ENCODE measurements around the gene CFAP58. TPM values are rescaled to one million over a fixed set of nuclear protein-coding genes. Genes with fewer than 3 reads are reported as not detected.

The CFAP58 gene
- total and polyA plus RNA-seq, 2 donors (not counting 1 experiment from before 2014, with no cell fraction given), result not detected

DNA sequence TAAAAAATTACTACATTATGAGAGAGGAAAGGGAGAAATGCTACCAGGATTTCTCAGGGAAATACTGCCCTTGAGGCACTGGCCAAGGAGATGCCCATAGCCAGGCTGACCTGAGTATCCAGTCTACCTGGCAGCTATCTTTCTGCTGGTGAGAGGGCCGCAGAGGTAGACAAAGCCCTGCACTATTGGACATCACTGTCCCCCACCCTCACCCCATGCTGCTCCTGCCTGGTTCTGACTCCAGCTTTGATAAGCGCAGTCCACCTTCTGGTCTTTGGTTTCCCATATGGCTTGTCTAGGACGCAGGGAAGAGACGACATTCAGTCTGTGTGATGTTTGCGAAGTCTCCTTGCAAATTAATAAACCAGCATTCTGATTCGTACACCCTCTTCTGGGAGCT is 19.1 kb upstream of the CFAP58 start:
- ChIA-PET CTCF (interaction anchor here (1.2 to 7.1 kb wide), 5 partner anchors 12 to 28 kb away, joined by 3 to 111 read pairs (median 6); partner anchors contain the start of gene CFAP58), POLR2A (no interaction called here)
- no peaks in the 10 kb centered on the region for H3K27me3 ChIP-seq (replicated peaks in 1 of 4; ENCODE audit: control extremely low read depth in 1 of 4, control insufficient read depth in 3 of 4, insufficient read depth in 4 of 4, low read length in 3 of 4)
- WGBS (ENCODE audit: insufficient coverage), result 100% methylated on average over 6 of the region's 6 CpGs
- H3K4me2 ChIP-seq (replicated peaks; ENCODE audit: low read depth, low read length, poor library complexity, severe bottlenecking), result peak overlapping the region; percentile 91
- TF ChIP-seq, protein P1, sequence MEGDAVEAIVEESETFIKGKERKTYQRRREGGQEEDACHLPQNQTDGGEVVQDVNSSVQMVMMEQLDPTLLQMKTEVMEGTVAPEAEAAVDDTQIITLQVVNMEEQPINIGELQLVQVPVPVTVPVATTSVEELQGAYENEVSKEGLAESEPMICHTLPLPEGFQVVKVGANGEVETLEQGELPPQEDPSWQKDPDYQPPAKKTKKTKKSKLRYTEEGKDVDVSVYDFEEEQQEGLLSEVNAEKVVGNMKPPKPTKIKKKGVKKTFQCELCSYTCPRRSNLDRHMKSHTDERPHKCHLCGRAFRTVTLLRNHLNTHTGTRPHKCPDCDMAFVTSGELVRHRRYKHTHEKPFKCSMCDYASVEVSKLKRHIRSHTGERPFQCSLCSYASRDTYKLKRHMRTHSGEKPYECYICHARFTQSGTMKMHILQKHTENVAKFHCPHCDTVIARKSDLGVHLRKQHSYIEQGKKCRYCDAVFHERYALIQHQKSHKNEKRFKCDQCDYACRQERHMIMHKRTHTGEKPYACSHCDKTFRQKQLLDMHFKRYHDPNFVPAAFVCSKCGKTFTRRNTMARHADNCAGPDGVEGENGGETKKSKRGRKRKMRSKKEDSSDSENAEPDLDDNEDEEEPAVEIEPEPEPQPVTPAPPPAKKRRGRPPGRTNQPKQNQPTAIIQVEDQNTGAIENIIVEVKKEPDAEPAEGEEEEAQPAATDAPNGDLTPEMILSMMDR (IDR thresholded peaks at IDR 0.05), result no peak
- TF ChIP-seq EZH2 (IDR thresholded peaks at IDR 0.05; ENCODE audit: borderline replicate concordance, insufficient read depth, low read depth, low read length, poor library complexity, severe bottlenecking), result no peak
- H3K9me3 ChIP-seq (ENCODE audit: control extremely low read depth in 1 of 3, control insufficient read depth in 2 of 3, insufficient read depth in 1 of 3, low read length in 2 of 3), result no peaks in the 10 kb centered on the region
- peak overlapping the region; percentile 84 for H3K27ac Mint-ChIP-seq
- H3K4me3 ChIP-seq (ENCODE audit: control extremely low read depth in 1 of 5, extremely low read depth in 1 of 5, insufficient read depth in 1 of 5, low read depth in 2 of 5, low read length in 4 of 5), result no peak overlapping the region
- H3K9ac ChIP-seq (ENCODE audit: low read length), result no peak overlapping the region
- no peaks in the 10 kb centered on the region for H3K9me3 Mint-ChIP-seq (ENCODE audit: insufficient read depth)
- H2AFZ ChIP-seq (ENCODE audit: insufficient read depth, low read depth, low read length, poor library complexity, severe bottlenecking), result no peak overlapping the region
- peaks cover 94% of the 10 kb centered on the region for H3K79me2 ChIP-seq (ENCODE audit: control insufficient read depth, insufficient read depth, low read length)
- peak overlapping the region; percentile 74 for H3K4me3 Mint-ChIP-seq
- no peaks in the 10 kb centered on the region for H3K27me3 Mint-ChIP-seq
- peaks cover 57 to 76% of the 10 kb centered on the region in 2 donors for H3K4me1 ChIP-seq (ENCODE audit: control insufficient read depth in 2 of 2, insufficient read depth in 2 of 2, low read length in 2 of 2)
- DNase-seq (no peak), ATAC-seq (ENCODE audit: low read depth) (no peak)
- peaks cover 79% of the 10 kb centered on the region for H4K20me1 ChIP-seq (ENCODE audit: control insufficient read depth, insufficient read depth, low read length, poor library complexity, severe bottlenecking)
- intact Hi-C loops (cut with micrococcal nuclease), result no loop called here
- no peak overlapping the region for H3K27ac ChIP-seq (ENCODE audit: low read length in 2 of 2)
- H3K4me1 Mint-ChIP-seq, result peaks cover 83% of the 10 kb centered on the region
- H3K36me3 ChIP-seq (replicated peaks in 1 of 2; ENCODE audit: control extremely low read depth in 1 of 2, control insufficient read depth in 1 of 2, extremely low read depth in 1 of 2, insufficient read depth in 2 of 2, low read length in 1 of 2), result peaks cover 0 to 9% of the 10 kb centered on the region in 2 experiments

DNA sequence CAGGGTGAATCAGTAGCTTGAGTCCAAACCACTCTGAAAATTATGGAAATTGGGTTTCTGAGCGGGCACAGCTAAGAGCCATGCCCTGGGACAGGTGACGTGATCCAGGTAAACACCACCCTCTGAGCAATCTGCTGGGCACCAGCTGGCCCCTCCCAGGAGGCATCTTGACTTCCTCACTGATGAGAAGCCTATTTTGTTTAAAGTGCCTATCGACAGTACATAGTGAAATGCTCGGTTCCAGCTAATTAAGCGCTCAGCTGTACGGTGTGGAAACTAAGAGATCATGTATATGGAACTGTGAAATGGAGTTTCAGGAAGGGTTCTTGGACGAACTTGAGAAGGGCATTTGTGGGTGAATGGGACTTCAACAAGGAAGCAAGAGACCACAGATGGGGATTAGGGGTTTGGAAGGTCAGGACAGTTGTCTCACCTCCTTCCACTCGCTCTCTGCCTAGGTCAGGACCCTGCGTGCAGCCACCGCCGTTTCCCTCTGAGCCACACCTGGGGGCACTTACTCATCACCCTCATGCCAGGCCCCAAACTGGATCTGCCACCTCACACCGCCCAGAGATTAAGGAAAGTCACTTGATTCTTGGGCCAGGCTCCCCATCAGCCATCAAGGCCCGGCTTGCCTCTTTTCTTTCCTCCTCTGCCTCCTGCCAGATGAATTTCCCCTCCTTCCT is 18.5 kb upstream of the CFAP58 start:
- Histone ChIP-seq H3K4me3 (ENCODE audit: control extremely low read depth in 1 of 5, extremely low read depth in 1 of 5, insufficient read depth in 1 of 5, low read depth in 2 of 5, low read length in 4 of 5) (peak overlapping the region in 1 of 5 experiments; percentile 26), H3K9me3 (ENCODE audit: control extremely low read depth in 1 of 3, control insufficient read depth in 2 of 3, insufficient read depth in 1 of 3, low read length in 2 of 3) (no peaks in the 10 kb centered on the region), H2AFZ (ENCODE audit: insufficient read depth, low read depth, low read length, poor library complexity, severe bottlenecking) (no peak overlapping the region), H4K20me1 (ENCODE audit: control insufficient read depth, insufficient read depth, low read length, poor library complexity, severe bottlenecking) (peaks cover 73% of the 10 kb centered on the region), H3K9ac (ENCODE audit: low read length) (no peak overlapping the region), H3K27me3 (replicated peaks in 1 of 4; ENCODE audit: control extremely low read depth in 1 of 4, control insufficient read depth in 3 of 4, insufficient read depth in 4 of 4, low read length in 3 of 4) (no peaks in the 10 kb centered on the region), H3K36me3 (replicated peaks in 1 of 2; ENCODE audit: control extremely low read depth in 1 of 2, control insufficient read depth in 1 of 2, extremely low read depth in 1 of 2, insufficient read depth in 2 of 2, low read length in 1 of 2) (peaks cover 0 to 9% of the 10 kb centered on the region in 2 experiments), H3K79me2 (ENCODE audit: control insufficient read depth, insufficient read depth, low read length) (peaks cover 88% of the 10 kb centered on the region), H3K4me2 (replicated peaks; ENCODE audit: low read depth, low read length, poor library complexity, severe bottlenecking) (peak overlapping the region; percentile 91), H3K27ac (ENCODE audit: low read length in 2 of 2) (peak overlapping the region; percentile 0 to 15), H3K4me1 (ENCODE audit: control insufficient read depth in 2 of 2, insufficient read depth in 2 of 2, low read length in 2 of 2) (peaks cover 54 to 76% of the 10 kb centered on the region in 2 donors)
- H3K4me1 Mint-ChIP-seq, result peaks cover 82% of the 10 kb centered on the region
- peak overlapping the region; percentile 84 for H3K27ac Mint-ChIP-seq
- ChIA-PET POLR2A (interaction anchor here (0.7 kb wide), 1 partner anchor 60 kb away, joined by 3 read pairs; no protein-coding TSS in a partner anchor), CTCF (interaction anchor here (0.7 to 7.1 kb wide), 7 partner anchors 12 to 60 kb away, joined by 3 to 111 read pairs (median 5); partner anchors contain the start of gene CFAP58)
- no peak for DNase-seq
- TF ChIP-seq EZH2 (IDR thresholded peaks at IDR 0.05; ENCODE audit: borderline replicate concordance, insufficient read depth, low read depth, low read length, poor library complexity, severe bottlenecking), result no peak
- TF ChIP-seq, protein P1 (IDR thresholded peaks at IDR 0.05), result no peak
- WGBS (ENCODE audit: insufficient coverage), result 56% methylated on average over 11 of the region's 13 CpGs
- peak overlapping the region; percentile 74 for H3K4me3 Mint-ChIP-seq
- H3K9me3 Mint-ChIP-seq (ENCODE audit: insufficient read depth), result no peaks in the 10 kb centered on the region
- no peaks in the 10 kb centered on the region for H3K27me3 Mint-ChIP-seq
- intact Hi-C loops (cut with micrococcal nuclease), result loop anchor here (5.0 kb wide), 3 partner anchors 213 to 418 kb away; partner anchors contain the start of genes SFR1, SLK and STN1
- no peak for ATAC-seq (ENCODE audit: low read depth)

Measured in B cell (primary cell).